LNCaP clone FGC (cell line): ENCODE measurements around the gene KRT75.

ENCODE experiments used
- DNase-seq: peaks from one replicate; pipeline ENCODE4 v3.0.0-alpha.2; 2011; ENCODE audit warnings: low read depth
- H3K4me3 ChIP-seq: 2 replicates; pipeline ENCODE4 v1.5.1; 2011; ENCODE audit warnings: mild to moderate bottlenecking, low read depth, low read length, control low read depth
- CTCF ChIP-seq: IDR thresholded peaks from 2 replicates; pipeline ENCODE4 v1.5.1; 2012; ENCODE audit warnings: mild to moderate bottlenecking; ENCODE audit not compliant: control insufficient read depth, insufficient read depth; ENCODE audit errors: extremely low read depth

The KRT75 gene

GRCh38 chr12:52427083-52427482 is 7.1 kb downstream of the KRT75 start:
- no peak overlapping the region for H3K4me3 ChIP-seq
- DNase-seq: no peak
- TF ChIP-seq CTCF: no peak

GRCh38 chr12:52426034-52426433 is 8.1 kb downstream of the KRT75 start:
- TF ChIP-seq CTCF: no peak
- H3K4me3 ChIP-seq: no peak overlapping the region
- no peak for DNase-seq

GRCh38 chr12:52425466-52425865 is 8.7 kb downstream of the KRT75 start:
- no peak for DNase-seq
- TF ChIP-seq CTCF: no peak
- no peak overlapping the region for H3K4me3 ChIP-seq

- TF ChIP-seq CTCF: no peak
- no peak overlapping the region for H3K4me3 ChIP-seq
- no peak for DNase-seq
Measured at GRCh38 chr12:52423661-52424500, 10.3 kb downstream of the KRT75 start.

- no peak overlapping the region for H3K4me3 ChIP-seq
- TF ChIP-seq CTCF: no peak
Measured at GRCh38 chr12:52423035-52423434, 11.1 kb downstream of the KRT75 start.

GRCh38 chr12:52419656-52420055 is 14.5 kb downstream of the KRT75 start:
- no peak for DNase-seq
- TF ChIP-seq CTCF: no peak
- H3K4me3 ChIP-seq: no peak overlapping the region

More at GRCh38 chr12:52423035-52423434, 11.1 kb downstream of the KRT75 start:
- no peak for DNase-seq
